ENCODE data around the gene BCKDHB.

DNA sequence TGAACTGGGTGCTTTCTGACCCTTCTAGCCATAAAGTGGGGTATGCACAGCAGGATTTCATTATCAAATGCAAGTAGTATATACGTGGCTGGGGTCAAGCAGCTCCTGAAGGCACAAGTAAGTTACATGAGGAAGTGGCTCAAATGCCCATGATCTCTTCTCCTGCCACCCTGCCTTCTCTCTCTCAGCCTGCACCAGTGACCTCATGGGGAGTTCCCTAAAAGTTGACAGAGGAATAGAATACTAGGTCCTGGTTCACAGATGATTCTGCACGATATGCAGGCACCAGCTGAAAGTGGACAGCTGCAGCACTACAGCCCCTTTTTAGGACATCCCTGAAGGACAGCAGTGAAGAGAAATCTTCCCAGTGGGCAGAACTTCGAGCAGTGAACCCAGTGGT, 282.0 kb downstream of the BCKDHB start:
- TF ChIP-seq, protein P1, sequence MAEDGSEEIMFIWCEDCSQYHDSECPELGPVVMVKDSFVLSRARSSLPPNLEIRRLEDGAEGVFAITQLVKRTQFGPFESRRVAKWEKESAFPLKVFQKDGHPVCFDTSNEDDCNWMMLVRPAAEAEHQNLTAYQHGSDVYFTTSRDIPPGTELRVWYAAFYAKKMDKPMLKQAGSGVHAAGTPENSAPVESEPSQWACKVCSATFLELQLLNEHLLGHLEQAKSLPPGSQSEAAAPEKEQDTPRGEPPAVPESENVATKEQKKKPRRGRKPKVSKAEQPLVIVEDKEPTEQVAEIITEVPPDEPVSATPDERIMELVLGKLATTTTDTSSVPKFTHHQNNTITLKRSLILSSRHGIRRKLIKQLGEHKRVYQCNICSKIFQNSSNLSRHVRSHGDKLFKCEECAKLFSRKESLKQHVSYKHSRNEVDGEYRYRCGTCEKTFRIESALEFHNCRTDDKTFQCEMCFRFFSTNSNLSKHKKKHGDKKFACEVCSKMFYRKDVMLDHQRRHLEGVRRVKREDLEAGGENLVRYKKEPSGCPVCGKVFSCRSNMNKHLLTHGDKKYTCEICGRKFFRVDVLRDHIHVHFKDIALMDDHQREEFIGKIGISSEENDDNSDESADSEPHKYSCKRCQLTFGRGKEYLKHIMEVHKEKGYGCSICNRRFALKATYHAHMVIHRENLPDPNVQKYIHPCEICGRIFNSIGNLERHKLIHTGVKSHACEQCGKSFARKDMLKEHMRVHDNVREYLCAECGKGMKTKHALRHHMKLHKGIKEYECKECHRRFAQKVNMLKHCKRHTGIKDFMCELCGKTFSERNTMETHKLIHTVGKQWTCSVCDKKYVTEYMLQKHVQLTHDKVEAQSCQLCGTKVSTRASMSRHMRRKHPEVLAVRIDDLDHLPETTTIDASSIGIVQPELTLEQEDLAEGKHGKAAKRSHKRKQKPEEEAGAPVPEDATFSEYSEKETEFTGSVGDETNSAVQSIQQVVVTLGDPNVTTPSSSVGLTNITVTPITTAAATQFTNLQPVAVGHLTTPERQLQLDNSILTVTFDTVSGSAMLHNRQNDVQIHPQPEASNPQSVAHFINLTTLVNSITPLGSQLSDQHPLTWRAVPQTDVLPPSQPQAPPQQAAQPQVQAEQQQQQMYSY (CRISPR knock-in tag; IDR thresholded peaks at IDR 0.05) = no peak
- TF ChIP-seq NFYB (CRISPR knock-in tag; conservative IDR thresholded peaks at IDR 0.05; ENCODE audit: low read depth) (no peak), CTCF (IDR thresholded peaks at IDR 0.05) (no peak), ZNF232 (CRISPR knock-in tag; IDR thresholded peaks at IDR 0.05) (no peak), NR3C1 (CRISPR knock-in tag; conservative IDR thresholded peaks at IDR 0.05; ENCODE audit: low read depth) (no peak), SOX15 (CRISPR knock-in tag; IDR thresholded peaks at IDR 0.05) (no peak), USF1 (CRISPR knock-in tag; IDR thresholded peaks at IDR 0.05) (no peak), MYBL2 (CRISPR knock-in tag; IDR thresholded peaks at IDR 0.05) (no peak), SMAD3 (CRISPR knock-in tag; IDR thresholded peaks at IDR 0.05; ENCODE audit: borderline replicate concordance) (no peak), IRF1 (CRISPR knock-in tag; IDR thresholded peaks at IDR 0.05) (no peak), ELF4 (CRISPR knock-in tag; IDR thresholded peaks at IDR 0.05; ENCODE audit: low read depth) (no peak), ESRRA (CRISPR knock-in tag; IDR thresholded peaks at IDR 0.05; ENCODE audit: borderline replicate concordance) (no peak), JUN (CRISPR knock-in tag; IDR thresholded peaks at IDR 0.05) (no peak)

Data from WTC11 (cell line).